ENCODE measurements around the gene MAGI2.
"Not testable (repeated sequence)": the region's sequence is repeated elsewhere in the genome, so short reads cannot be mapped to it uniquely, and the experiment has no call there.

MAGI2 gene

GRCh38 chr7:77999168-77999567, 1454.3 kb downstream of the MAGI2 start:
- not testable (repeated sequence) for H3K18ac ChIP-seq (ENCODE audit: low read length); H4K91ac ChIP-seq (ENCODE audit: low read depth, low read length, poor library complexity); H3K23ac ChIP-seq (ENCODE audit: low read depth, low read length, poor library complexity); H3K4me3 ChIP-seq (ENCODE audit: low read length in 2 of 2); H2BK5ac ChIP-seq (ENCODE audit: low read length); H3K9ac ChIP-seq (ENCODE audit: low read depth, low read length, poor library complexity); H2BK15ac ChIP-seq (ENCODE audit: low read length); H3K79me1 ChIP-seq (ENCODE audit: low read depth, low read length); H3K4me1 ChIP-seq (ENCODE audit: control insufficient read depth in 2 of 2, insufficient read depth in 1 of 2, low read depth in 1 of 2, low read length in 2 of 2); DNase-seq (ENCODE audit: low spot score); H2AK5ac ChIP-seq (ENCODE audit: low read depth, low read length); H2BK12ac ChIP-seq (ENCODE audit: low read length); H3K9me3 ChIP-seq (replicated peaks in 1 of 2; ENCODE audit: control insufficient read depth in 2 of 2, insufficient read depth in 1 of 2, low read depth in 1 of 2, low read length in 2 of 2); H2AFZ ChIP-seq (ENCODE audit: low read length); H3K27me3 ChIP-seq (ENCODE audit: control insufficient read depth in 3 of 3, insufficient read depth in 3 of 3, low read depth in 1 of 3, low read length in 3 of 3); H3K36me3 ChIP-seq (replicated peaks in 1 of 2; ENCODE audit: control insufficient read depth in 2 of 2, insufficient read depth in 2 of 2, low read length in 2 of 2); H3K27ac ChIP-seq (replicated peaks; ENCODE audit: low read length); H3K4ac ChIP-seq (ENCODE audit: low read length); H3K4me2 ChIP-seq (ENCODE audit: insufficient read depth, low read length, poor library complexity, severe bottlenecking); H4K8ac ChIP-seq (ENCODE audit: low read depth, low read length); H2BK120ac ChIP-seq (ENCODE audit: low read depth, low read length); H3K14ac ChIP-seq (ENCODE audit: low read length)
- no CpG with 5 or more reads among the region's 3 CpGs for WGBS, 2 donors (ENCODE audit: extremely low coverage in 2 of 2, insufficient read length in 2 of 2, insufficient replicate concordance in 1 of 2)

DNA sequence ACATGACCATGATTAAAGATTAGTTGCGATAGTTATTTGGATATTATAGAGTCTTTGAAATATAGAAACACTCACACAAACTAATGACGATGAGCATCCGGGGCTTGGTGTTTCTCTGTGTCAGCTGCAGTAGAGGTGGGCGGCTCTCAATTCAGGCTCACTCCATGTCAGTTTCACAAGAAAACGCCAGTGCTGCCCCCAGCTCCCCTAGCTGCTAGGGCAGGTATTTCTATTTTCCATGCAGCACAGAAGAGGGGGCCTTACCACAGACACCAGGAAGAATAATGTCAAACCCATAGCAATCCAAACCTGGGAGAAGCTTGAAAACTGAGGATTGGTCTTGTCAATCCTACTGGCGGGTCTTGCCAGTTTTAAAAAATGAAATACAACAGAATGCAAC, 1457.8 kb downstream of the MAGI2 start:
- Histone ChIP-seq H2BK5ac (ENCODE audit: low read length) (no peak overlapping the region), H3K36me3 (replicated peaks in 1 of 2; ENCODE audit: control insufficient read depth in 2 of 2, insufficient read depth in 2 of 2, low read length in 2 of 2) (no peaks in the 10 kb centered on the region), H3K18ac (ENCODE audit: low read length) (no peak overlapping the region), H2AFZ (ENCODE audit: low read length) (peak overlapping the region; percentile 5), H3K27me3 (ENCODE audit: control insufficient read depth in 3 of 3, insufficient read depth in 3 of 3, low read depth in 1 of 3, low read length in 3 of 3) (no peaks in the 10 kb centered on the region), H2BK12ac (ENCODE audit: low read length) (no peak overlapping the region), H3K14ac (ENCODE audit: low read length) (no peak overlapping the region), H3K4ac (ENCODE audit: low read length) (no peak overlapping the region), H2BK15ac (ENCODE audit: low read length) (no peak overlapping the region), H3K4me2 (ENCODE audit: insufficient read depth, low read length, poor library complexity, severe bottlenecking) (no peak overlapping the region), H2AK5ac (ENCODE audit: low read depth, low read length) (no peak overlapping the region), H3K79me1 (ENCODE audit: low read depth, low read length) (no peaks in the 10 kb centered on the region), H3K4me1 (ENCODE audit: control insufficient read depth in 2 of 2, insufficient read depth in 1 of 2, low read depth in 1 of 2, low read length in 2 of 2) (no peaks in the 10 kb centered on the region), H2BK120ac (ENCODE audit: low read depth, low read length) (no peak overlapping the region), H3K27ac (replicated peaks; ENCODE audit: low read length) (no peak overlapping the region), H3K4me3 (ENCODE audit: low read length in 2 of 2) (no peak overlapping the region), H4K8ac (ENCODE audit: low read depth, low read length) (no peak overlapping the region), H3K23ac (ENCODE audit: low read depth, low read length, poor library complexity) (no peak overlapping the region), H3K9me3 (replicated peaks in 1 of 2; ENCODE audit: control insufficient read depth in 2 of 2, insufficient read depth in 1 of 2, low read depth in 1 of 2, low read length in 2 of 2) (no peaks in the 10 kb centered on the region), H3K9ac (ENCODE audit: low read depth, low read length, poor library complexity) (no peak overlapping the region), H4K91ac (ENCODE audit: low read depth, low read length, poor library complexity) (no peak overlapping the region)
- WGBS, 2 donors (ENCODE audit: extremely low coverage in 2 of 2, insufficient read length in 2 of 2, insufficient replicate concordance in 1 of 2): no CpG with 5 or more reads among the region's 6 CpGs
- DNase-seq (ENCODE audit: low spot score): no peak

DNA sequence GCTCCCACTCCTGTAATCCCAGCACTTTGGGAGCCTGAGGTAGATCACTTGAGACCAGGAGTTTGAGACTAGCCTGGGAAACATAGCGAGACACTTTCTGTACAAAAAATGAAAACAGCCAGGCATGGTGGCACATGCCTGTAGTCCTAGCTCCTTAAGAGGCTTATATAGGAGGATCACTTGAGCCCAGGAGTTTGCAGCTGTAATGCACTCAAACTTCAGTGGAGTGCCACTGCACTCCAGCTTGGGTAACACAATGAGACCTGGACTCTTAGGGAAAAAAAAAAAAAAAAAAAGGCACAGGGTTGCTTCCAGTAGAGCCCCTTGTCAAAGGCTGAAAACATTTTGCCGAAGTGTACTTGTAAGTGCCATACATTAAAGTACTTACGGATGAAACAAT, 1459.6 kb downstream of the MAGI2 start:
- no peak overlapping the region for H3K18ac ChIP-seq (ENCODE audit: low read length)
- no peak overlapping the region for H4K8ac ChIP-seq (ENCODE audit: low read depth, low read length)
- WGBS, 2 donors (ENCODE audit: extremely low coverage in 2 of 2, insufficient read length in 2 of 2, insufficient replicate concordance in 1 of 2): no CpG with 5 or more reads among the region's 3 CpGs
- H3K36me3 ChIP-seq (replicated peaks in 1 of 2; ENCODE audit: control insufficient read depth in 2 of 2, insufficient read depth in 2 of 2, low read length in 2 of 2): no peaks in the 10 kb centered on the region
- no peak overlapping the region for H3K14ac ChIP-seq (ENCODE audit: low read length)
- no peak overlapping the region for H2BK120ac ChIP-seq (ENCODE audit: low read depth, low read length)
- no peak overlapping the region for H3K4me3 ChIP-seq (ENCODE audit: low read length in 2 of 2)
- H3K9me3 ChIP-seq (replicated peaks in 1 of 2; ENCODE audit: control insufficient read depth in 2 of 2, insufficient read depth in 1 of 2, low read depth in 1 of 2, low read length in 2 of 2): no peaks in the 10 kb centered on the region
- H3K79me1 ChIP-seq (ENCODE audit: low read depth, low read length): no peaks in the 10 kb centered on the region
- no peak overlapping the region for H3K9ac ChIP-seq (ENCODE audit: low read depth, low read length, poor library complexity)
- no peak overlapping the region for H3K4me2 ChIP-seq (ENCODE audit: insufficient read depth, low read length, poor library complexity, severe bottlenecking)
- H3K4me1 ChIP-seq (ENCODE audit: control insufficient read depth in 2 of 2, insufficient read depth in 1 of 2, low read depth in 1 of 2, low read length in 2 of 2): no peaks in the 10 kb centered on the region
- H3K23ac ChIP-seq (ENCODE audit: low read depth, low read length, poor library complexity): no peak overlapping the region
- no peak overlapping the region for H2BK12ac ChIP-seq (ENCODE audit: low read length)
- H4K91ac ChIP-seq (ENCODE audit: low read depth, low read length, poor library complexity): no peak overlapping the region
- H3K27ac ChIP-seq (replicated peaks; ENCODE audit: low read length): no peak overlapping the region
- no peak overlapping the region for H2AFZ ChIP-seq (ENCODE audit: low read length)
- H2BK5ac ChIP-seq (ENCODE audit: low read length): no peak overlapping the region
- H3K27me3 ChIP-seq (ENCODE audit: control insufficient read depth in 3 of 3, insufficient read depth in 3 of 3, low read depth in 1 of 3, low read length in 3 of 3): no peaks in the 10 kb centered on the region
- no peak overlapping the region for H2BK15ac ChIP-seq (ENCODE audit: low read length)
- no peak overlapping the region for H2AK5ac ChIP-seq (ENCODE audit: low read depth, low read length)
- no peak overlapping the region for H3K4ac ChIP-seq (ENCODE audit: low read length)
- no peak for DNase-seq (ENCODE audit: low spot score)

DNA sequence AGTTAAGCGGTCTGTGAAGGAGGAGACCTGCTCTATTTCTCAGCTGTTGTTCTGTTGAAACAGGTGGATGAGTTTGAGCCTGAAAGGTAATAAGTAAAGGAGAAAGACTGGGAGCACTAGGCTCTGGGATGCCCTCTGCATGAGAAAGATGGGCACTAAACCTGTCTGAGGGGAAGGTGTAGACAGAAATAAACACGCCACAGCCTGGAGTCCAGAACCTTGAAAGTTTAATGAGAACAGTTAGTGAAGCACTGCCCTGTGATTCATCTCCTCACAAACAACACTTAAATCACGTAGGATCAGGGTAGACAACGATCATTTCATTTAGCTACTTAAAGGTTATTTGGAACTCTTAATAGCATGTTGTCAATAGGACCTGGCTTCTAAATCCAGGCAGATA, 1461.8 kb downstream of the MAGI2 start:
- H3K18ac ChIP-seq (ENCODE audit: low read length): no peak overlapping the region
- H2BK12ac ChIP-seq (ENCODE audit: low read length): no peak overlapping the region
- no peaks in the 10 kb centered on the region for H3K27me3 ChIP-seq (ENCODE audit: control insufficient read depth in 3 of 3, insufficient read depth in 3 of 3, low read depth in 1 of 3, low read length in 3 of 3)
- DNase-seq (ENCODE audit: low spot score): no peak
- H3K9me3 ChIP-seq (replicated peaks in 1 of 2; ENCODE audit: control insufficient read depth in 2 of 2, insufficient read depth in 1 of 2, low read depth in 1 of 2, low read length in 2 of 2): no peaks in the 10 kb centered on the region
- H3K4me3 ChIP-seq (ENCODE audit: low read length in 2 of 2): no peak overlapping the region
- H3K27ac ChIP-seq (replicated peaks; ENCODE audit: low read length): no peak overlapping the region
- no CpG with 5 or more reads among the region's 4 CpGs for WGBS, 2 donors (ENCODE audit: extremely low coverage in 2 of 2, insufficient read length in 2 of 2, insufficient replicate concordance in 1 of 2)
- no peak overlapping the region for H3K14ac ChIP-seq (ENCODE audit: low read length)
- H2AK5ac ChIP-seq (ENCODE audit: low read depth, low read length): no peak overlapping the region
- no peak overlapping the region for H2BK120ac ChIP-seq (ENCODE audit: low read depth, low read length)
- no peaks in the 10 kb centered on the region for H3K79me1 ChIP-seq (ENCODE audit: low read depth, low read length)
- no peak overlapping the region for H2BK5ac ChIP-seq (ENCODE audit: low read length)
- H3K4me1 ChIP-seq (ENCODE audit: control insufficient read depth in 2 of 2, insufficient read depth in 1 of 2, low read depth in 1 of 2, low read length in 2 of 2): no peaks in the 10 kb centered on the region
- no peak overlapping the region for H3K4ac ChIP-seq (ENCODE audit: low read length)
- H3K23ac ChIP-seq (ENCODE audit: low read depth, low read length, poor library complexity): no peak overlapping the region
- H3K4me2 ChIP-seq (ENCODE audit: insufficient read depth, low read length, poor library complexity, severe bottlenecking): no peak overlapping the region
- H3K36me3 ChIP-seq (replicated peaks in 1 of 2; ENCODE audit: control insufficient read depth in 2 of 2, insufficient read depth in 2 of 2, low read length in 2 of 2): no peaks in the 10 kb centered on the region
- no peak overlapping the region for H3K9ac ChIP-seq (ENCODE audit: low read depth, low read length, poor library complexity)
- H4K8ac ChIP-seq (ENCODE audit: low read depth, low read length): no peak overlapping the region
- no peak overlapping the region for H4K91ac ChIP-seq (ENCODE audit: low read depth, low read length, poor library complexity)
- H2BK15ac ChIP-seq (ENCODE audit: low read length): no peak overlapping the region
- H2AFZ ChIP-seq (ENCODE audit: low read length): no peak overlapping the region

Data from neuronal stem cell (in vitro differentiated cells).